Sigmoid colon (tissue), 7 donors: ENCODE measurements around the gene ZBTB22. TPM values are rescaled to one million over a fixed set of nuclear protein-coding genes. Genes with fewer than 3 reads are reported as not detected.
A peak's percentile ranks its signal among the peaks of the same experiment; 100 is the strongest.
"Not testable (repeated sequence)": the region's sequence is repeated elsewhere in the genome, so short reads cannot be mapped to it uniquely, and the experiment has no call there.

ENCODE experiments used
- DNase-seq: peaks from one replicate; pipeline ENCODE4 v3.0.0-alpha.2; 2019
- H3K27ac ChIP-seq, 4 donors: fragments of 200-600 bp; sonication (generic); one replicate each; pipeline ENCODE4 v1.5.1; 2016 to 2019; ENCODE audit warnings: mild to moderate bottlenecking in 1 of 4
- H3K27me3 ChIP-seq, 3 donors: fragments of 200-600 bp; sonication (generic); one replicate each; pipeline ENCODE4 v1.5.1; 2019; ENCODE audit warnings: mild to moderate bottlenecking in 1 of 3
- H3K36me3 ChIP-seq, 4 donors: fragments of 200-600 bp; sonication (generic); one replicate each; pipeline ENCODE4 v1.5.1; 2016 to 2019
- H3K4me1 ChIP-seq, 4 donors: fragments of 200-600 bp; sonication (generic); one replicate each; pipeline ENCODE4 v1.5.1; 2017 to 2019
- H3K4me3 ChIP-seq, 4 donors: fragments of 200-600 bp; sonication (generic); one replicate each; pipeline ENCODE4 v1.5.1; 2017 to 2019; ENCODE audit warnings: mild to moderate bottlenecking in 2 of 4, moderate library complexity in 1 of 4
- H3K9me3 ChIP-seq, 4 donors: fragments of 200-600 bp in 3 of 4; sonication (generic) in 3 of 4; one replicate each; pipeline versions ENCODE4 v1.5.1 to v1.6.1; 2013 to 2019
- EP300 ChIP-seq, 4 donors: sonication (generic); formaldehyde crosslinking; IDR thresholded peaks; one replicate each; pipeline ENCODE4 v1.6.1; 2017; ENCODE audit warnings: antibody characterized with exemption in 4 of 4
- POLR2A ChIP-seq, 2 donors: fragments of 450-650 bp; IDR thresholded peaks; one replicate each; pipeline ENCODE4 v1.6.1; 2016; ENCODE audit warnings: antibody characterized with exemption in 2 of 2, mild to moderate bottlenecking in 2 of 2, moderate library complexity in 2 of 2
- POLR2AphosphoS5 ChIP-seq, 4 donors: sonication (generic); formaldehyde crosslinking; IDR thresholded peaks; one replicate each; pipeline ENCODE4 v1.6.1; 2017; ENCODE audit warnings: antibody characterized with exemption in 4 of 4
- WGBS, 2 donors: extraction: QIAGEN DNeasy Blood & Tissue Kit; methylation state at CpG; one replicate each; pipeline ENCODE4 v1.1.7; 2013; 5-methylcytosine and 5-hydroxymethylcytosine counted together
- intact Hi-C: fragments of 100-400 bp; cut with DNase I; formaldehyde crosslinking; loops from one replicate; pipeline ENCODE4 v1.15.1; 2023
- polyA plus RNA-seq, 3 donors: library from polyadenylated mRNA; stranded (reverse); fragments of 200-250 nt; gene quantifications; one replicate each; pipeline ENCODE4 v1.2.3, GENCODE V29; 2013
- total RNA-seq, 4 donors: library from RNA; depleted of rRNA; stranded (reverse); fragments of >200 nt; gene quantifications; one replicate each; pipeline ENCODE4 v1.1.0, GENCODE V29; 2016
- TF ChIP-seq, protein P1 (sequence below), 4 experiments: fragments of 450-650 bp in 3 of 4; fragments of 200-600 bp in 1 of 4; IDR thresholded peaks; one replicate each; pipeline ENCODE4 v1.5.1; 2016 to 2019; ENCODE audit warnings: antibody characterized with exemption in 4 of 4, mild to moderate bottlenecking in 3 of 4, moderate library complexity in 2 of 4
- donor health status: healthy with polysubstance abuse.
- donor health status: Bipolar disorder and iron deficiency.
- donor health status: healthy.

ZBTB22 gene, protein sequence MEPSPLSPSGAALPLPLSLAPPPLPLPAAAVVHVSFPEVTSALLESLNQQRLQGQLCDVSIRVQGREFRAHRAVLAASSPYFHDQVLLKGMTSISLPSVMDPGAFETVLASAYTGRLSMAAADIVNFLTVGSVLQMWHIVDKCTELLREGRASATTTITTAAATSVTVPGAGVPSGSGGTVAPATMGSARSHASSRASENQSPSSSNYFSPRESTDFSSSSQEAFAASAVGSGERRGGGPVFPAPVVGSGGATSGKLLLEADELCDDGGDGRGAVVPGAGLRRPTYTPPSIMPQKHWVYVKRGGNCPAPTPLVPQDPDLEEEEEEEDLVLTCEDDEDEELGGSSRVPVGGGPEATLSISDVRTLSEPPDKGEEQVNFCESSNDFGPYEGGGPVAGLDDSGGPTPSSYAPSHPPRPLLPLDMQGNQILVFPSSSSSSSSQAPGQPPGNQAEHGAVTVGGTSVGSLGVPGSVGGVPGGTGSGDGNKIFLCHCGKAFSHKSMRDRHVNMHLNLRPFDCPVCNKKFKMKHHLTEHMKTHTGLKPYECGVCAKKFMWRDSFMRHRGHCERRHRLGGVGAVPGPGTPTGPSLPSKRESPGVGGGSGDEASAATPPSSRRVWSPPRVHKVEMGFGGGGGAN
- total RNA-seq (10 to 100 TPM in 3 of 4 donors, 1 to 10 TPM in 1; 9.4 to 13.2 (median 12.7) TPM), polyA plus RNA-seq (10 to 100 TPM; 11.3 to 19.2 (median 16.1) TPM)

DNA sequence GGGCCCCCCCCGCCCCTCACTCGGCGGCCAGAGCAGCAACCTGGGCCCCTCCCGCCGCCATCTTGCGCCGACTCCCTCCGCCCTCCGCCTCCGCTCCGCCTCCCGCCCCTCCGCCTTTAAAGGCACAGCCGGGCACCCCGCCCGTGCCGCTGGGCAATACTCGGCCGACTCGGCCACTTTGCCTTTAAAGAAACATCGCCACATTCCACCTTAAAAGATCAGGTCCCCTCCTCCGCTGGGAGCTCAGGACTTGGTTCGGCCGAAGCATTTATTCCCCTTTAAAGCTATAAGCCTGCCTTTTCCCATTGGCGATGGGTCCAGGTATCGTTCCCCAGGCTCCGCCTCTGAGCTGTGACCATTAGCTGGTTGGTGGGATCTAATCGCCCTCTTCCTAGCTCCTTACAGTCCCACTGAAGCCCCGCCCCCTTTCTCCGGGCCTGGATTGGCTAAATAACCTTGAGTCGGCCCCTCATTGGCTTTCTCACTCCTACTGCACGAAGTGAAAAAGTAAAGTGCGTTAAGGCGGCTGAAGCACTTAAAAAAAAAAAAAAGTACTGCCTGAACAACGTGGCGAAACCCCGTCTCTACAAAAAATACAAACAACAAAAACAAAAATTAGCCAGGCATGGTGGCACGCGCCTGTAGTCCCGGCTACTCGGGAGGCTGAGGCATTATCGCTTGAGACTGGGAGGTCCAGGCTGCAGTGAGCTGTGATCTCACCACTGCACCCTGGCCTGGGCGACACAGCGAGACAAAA is at the start of gene ZBTB22:
TSS of gene ZBTB22 (minus strand) at position 76 of the 757 bp plus-strand sequence. CDS start 828 bp downstream, outside the sequence.
- Histone ChIP-seq H3K4me1 (peaks cover 0 to 78% (median 62%) of the 10 kb centered on the region in 4 donors), H3K9me3 (no peaks in the 10 kb centered on the region), H3K27me3 (no peaks in the 10 kb centered on the region), H3K36me3 (peaks cover 14 to 30% (median 22%) of the 10 kb centered on the region in 4 donors), H3K27ac (peak within 1 kb of the TSS; percentile 84 to 87 (median 84)), H3K4me3 (peak within 1 kb of the TSS; percentile 43 to 59 (median 54))
- WGBS, 2 donors = 1% methylated on average over 44 of the region's 44 CpGs
- peak; percentile 100 for DNase-seq
- intact Hi-C loops = loop anchor here (5.0 kb wide), 1 partner anchor 109 kb away; no protein-coding TSS in a partner anchor
- TF ChIP-seq POLR2AphosphoS5 (IDR thresholded peaks at IDR 0.05) = peak; percentile 57 to 79 (median 66)
- TF ChIP-seq, protein P1, sequence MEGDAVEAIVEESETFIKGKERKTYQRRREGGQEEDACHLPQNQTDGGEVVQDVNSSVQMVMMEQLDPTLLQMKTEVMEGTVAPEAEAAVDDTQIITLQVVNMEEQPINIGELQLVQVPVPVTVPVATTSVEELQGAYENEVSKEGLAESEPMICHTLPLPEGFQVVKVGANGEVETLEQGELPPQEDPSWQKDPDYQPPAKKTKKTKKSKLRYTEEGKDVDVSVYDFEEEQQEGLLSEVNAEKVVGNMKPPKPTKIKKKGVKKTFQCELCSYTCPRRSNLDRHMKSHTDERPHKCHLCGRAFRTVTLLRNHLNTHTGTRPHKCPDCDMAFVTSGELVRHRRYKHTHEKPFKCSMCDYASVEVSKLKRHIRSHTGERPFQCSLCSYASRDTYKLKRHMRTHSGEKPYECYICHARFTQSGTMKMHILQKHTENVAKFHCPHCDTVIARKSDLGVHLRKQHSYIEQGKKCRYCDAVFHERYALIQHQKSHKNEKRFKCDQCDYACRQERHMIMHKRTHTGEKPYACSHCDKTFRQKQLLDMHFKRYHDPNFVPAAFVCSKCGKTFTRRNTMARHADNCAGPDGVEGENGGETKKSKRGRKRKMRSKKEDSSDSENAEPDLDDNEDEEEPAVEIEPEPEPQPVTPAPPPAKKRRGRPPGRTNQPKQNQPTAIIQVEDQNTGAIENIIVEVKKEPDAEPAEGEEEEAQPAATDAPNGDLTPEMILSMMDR (IDR thresholded peaks at IDR 0.05) = no peak

DNA sequence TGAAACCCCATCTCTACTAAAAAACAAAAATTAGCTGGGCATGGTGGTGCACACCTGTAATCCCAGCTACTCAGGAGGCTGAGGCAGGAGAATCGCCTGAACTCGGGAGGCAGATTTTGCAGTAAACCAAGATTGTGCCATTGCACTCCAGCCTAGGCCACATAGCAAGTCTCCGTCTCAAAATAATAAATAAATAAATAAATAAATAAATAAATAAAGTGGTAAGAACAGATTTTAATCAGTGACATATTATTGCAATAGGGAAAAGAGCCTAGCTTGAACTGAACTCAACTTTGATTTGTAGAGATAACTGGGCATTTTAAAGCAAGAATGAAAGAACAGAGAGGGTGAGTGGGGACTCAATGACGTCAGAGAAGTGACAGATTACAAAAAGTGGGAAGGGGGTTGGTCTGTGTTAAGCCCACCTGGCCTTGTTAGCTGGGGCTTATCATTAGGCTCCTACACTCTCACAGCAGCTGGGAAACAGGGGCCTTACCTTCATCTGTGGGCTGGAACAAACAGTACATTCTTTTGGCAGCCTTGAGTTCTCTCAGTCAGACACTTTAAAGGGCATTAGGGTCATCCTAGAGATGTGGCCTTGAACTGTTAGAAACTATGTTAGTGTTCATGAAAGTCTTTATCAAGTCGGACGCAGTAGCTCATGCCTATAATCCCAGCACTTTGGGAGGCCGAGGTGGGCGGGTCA is 49.6 kb upstream of the ZBTB22 start:
- WGBS, 2 donors = 88 to 90% methylated on average over 8 of the region's 8 CpGs
- intact Hi-C loops = no loop called here
- H3K9me3 ChIP-seq = no peaks in the 10 kb centered on the region
- no peak overlapping the region for H3K4me3 ChIP-seq
- TF ChIP-seq EP300 (IDR thresholded peaks at IDR 0.05) (no peak), POLR2AphosphoS5 (IDR thresholded peaks at IDR 0.05) (no peak), POLR2A (IDR thresholded peaks at IDR 0.05) (no peak)
- TF ChIP-seq, protein P1 (IDR thresholded peaks at IDR 0.05) = no peak
- H3K36me3 ChIP-seq = no peaks in the 10 kb centered on the region
- no peaks in the 10 kb centered on the region for H3K27me3 ChIP-seq
- H3K27ac ChIP-seq = no peak overlapping the region
- no peaks in the 10 kb centered on the region for H3K4me1 ChIP-seq
- no peak for DNase-seq

DNA sequence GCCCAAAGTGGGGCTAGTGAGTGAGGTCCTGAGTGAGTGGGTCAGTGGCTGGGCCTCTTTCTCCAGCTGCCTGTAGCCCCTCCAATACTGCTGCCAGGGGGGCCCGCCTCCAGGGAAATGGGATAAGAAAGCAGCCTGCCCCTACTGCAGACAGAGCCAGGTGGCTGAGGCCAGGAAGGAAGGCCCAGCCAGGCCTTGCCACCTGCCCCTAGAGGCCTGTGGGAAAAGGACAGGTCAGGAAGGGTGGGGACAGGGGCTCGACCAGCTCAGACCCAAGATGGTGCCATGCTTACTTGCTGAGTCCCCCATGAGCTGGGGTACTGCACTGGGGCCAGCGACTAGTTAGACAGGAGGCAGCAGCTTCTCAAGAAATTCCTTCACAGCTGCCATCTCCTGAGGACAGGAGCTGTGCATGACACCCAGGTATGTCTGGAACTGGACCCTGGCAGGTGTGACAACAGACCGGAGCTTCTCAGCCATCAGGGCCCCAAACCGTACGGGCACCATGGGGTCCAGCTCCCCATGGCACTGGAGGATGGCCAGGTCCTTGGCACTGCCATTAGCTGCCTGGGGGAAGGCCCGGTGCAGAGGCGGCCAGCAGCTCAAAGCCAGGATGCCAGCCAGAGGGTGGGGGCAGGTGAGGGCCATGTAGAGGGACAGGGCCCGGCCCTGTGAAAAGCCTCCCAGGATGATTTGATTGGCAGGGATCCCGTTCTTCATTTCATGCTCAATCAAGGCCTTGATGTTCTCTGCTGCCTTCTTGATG is 47.8 kb upstream of the ZBTB22 start:
- H3K4me3 ChIP-seq, H3K27ac ChIP-seq, H3K9me3 ChIP-seq, intact Hi-C loops, DNase-seq, H3K4me1 ChIP-seq, H3K27me3 ChIP-seq, H3K36me3 ChIP-seq: not testable (repeated sequence)
- WGBS, 2 donors = 83 to 85% methylated on average over 10 of the region's 10 CpGs

DNA sequence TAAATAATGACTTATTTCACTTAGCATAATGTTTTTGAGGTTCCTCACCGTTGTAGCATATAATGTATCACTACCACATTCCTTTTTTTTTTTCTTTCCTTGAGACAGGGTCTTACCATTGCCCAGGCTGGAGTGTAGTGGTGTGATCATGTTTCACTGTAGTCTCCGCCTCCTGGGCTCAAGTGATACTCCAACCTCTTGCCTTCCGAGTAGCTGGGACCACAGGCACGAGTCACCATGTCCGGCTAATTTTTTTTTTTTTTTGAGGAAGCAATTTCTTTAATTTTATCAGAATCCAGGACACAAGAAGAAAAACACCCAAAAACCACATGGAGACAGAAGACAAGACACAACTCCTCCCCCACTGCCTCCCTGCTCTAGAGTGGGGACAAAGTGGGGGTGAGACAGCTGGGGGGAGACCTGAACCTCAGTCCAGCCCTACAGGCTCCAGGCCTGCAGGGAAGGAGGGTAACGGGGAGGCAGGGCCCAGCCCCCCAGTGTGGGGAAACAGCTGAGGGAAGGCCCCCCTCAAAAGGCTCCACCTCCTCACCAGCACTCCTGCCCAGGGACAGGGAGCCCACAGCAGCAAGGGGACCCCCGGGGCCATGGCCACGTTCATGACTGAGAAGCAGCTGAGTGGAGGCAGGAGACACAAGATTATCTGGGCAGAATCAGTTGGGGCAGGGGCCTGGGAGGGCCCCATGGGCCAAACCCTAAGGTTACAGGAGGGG is 47.1 kb upstream of the ZBTB22 start:
- H3K27ac ChIP-seq, H3K9me3 ChIP-seq, H3K36me3 ChIP-seq, intact Hi-C loops, DNase-seq, H3K4me3 ChIP-seq, H3K4me1 ChIP-seq, H3K27me3 ChIP-seq: not testable (repeated sequence)
- WGBS, 2 donors = 47 to 70% methylated on average over 7 of the region's 8 CpGs

DNA sequence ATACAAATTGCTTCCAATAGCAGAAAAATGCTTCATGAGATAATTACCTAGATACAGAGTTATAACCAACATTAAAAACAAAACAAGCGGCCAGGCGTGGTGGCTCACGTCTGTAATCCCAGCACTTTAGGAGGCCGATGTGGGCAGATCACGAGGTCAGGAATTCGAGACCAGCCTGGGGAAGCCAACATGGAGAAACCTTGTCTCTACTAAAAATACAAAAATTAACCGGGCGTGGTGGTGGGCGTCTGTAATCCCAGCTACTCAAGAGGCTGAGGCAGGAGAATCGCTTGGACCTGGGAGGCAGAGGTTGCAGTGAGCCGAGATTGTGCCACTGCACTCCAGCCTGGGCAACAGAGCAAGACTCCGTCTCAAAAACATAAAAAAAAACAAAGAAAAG is 45.9 kb upstream of the ZBTB22 start:
- WGBS, 2 donors = 84 to 90% methylated on average over 12 of the region's 12 CpGs
- DNase-seq, intact Hi-C loops, H3K27me3 ChIP-seq, H3K36me3 ChIP-seq, H3K27ac ChIP-seq, H3K4me1 ChIP-seq, H3K9me3 ChIP-seq, H3K4me3 ChIP-seq: not testable (repeated sequence)
